NCI-H524 (cell line): Measurements from ENCODE around the gene PDE4C.
A peak's percentile ranks its signal among the peaks of the same experiment; 100 is the strongest.

Source experiments
- DNase-seq, 2 experiments: peaks; one replicate each; lab custom pipeline; 2025; lab: John Stamatoyannopoulos, UW

PDE4C gene

GRCh38 chr19:18254546-18255503 is 28.6 kb upstream of the PDE4C start:
- peak in 1 of 2 experiments; percentile 40 for DNase-seq

DNA sequence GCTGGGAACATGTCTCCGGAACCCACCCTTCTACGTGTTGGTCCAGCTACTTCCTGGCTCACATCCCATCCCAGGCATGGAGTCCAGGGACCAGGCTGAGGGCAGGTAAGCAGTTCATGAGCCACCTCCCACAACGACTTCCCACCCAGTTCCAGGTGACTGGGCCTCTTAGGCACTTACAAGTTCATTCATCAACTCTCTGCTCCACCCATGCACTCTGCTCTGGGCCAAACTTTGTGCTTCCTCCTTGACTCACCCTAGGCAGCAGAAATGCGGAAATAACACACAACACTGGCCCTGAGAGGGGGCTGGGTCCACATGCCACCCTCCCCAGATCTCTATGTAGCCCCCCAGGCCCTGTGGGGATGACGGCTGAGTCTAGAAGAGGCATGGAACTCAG is 27.5 kb upstream of the PDE4C start:
- DNase-seq = no peak

DNA sequence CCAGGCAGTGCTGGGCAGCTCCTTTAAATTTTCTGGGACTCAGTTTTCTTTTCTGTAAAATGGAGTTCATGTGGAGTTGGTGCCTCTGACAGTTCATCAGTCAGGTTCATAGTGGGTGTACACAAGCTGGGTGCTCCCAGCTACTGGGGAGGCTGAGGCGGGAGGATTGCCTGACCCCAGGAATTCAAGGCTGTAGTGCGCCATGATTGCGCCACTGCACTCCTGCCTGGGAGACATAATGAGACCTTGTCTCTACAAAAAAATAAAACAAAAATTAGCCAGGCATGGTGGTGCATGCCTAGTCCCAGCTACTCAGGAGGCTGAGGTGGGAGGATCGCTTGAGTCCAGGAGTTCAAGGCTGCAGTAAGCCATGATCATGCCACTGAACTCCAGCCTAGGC is 26.9 kb upstream of the PDE4C start:
- DNase-seq = no peak

GRCh38 chr19:18252370-18252717 is 26.1 kb upstream of the PDE4C start:
- no peak for DNase-seq

DNA sequence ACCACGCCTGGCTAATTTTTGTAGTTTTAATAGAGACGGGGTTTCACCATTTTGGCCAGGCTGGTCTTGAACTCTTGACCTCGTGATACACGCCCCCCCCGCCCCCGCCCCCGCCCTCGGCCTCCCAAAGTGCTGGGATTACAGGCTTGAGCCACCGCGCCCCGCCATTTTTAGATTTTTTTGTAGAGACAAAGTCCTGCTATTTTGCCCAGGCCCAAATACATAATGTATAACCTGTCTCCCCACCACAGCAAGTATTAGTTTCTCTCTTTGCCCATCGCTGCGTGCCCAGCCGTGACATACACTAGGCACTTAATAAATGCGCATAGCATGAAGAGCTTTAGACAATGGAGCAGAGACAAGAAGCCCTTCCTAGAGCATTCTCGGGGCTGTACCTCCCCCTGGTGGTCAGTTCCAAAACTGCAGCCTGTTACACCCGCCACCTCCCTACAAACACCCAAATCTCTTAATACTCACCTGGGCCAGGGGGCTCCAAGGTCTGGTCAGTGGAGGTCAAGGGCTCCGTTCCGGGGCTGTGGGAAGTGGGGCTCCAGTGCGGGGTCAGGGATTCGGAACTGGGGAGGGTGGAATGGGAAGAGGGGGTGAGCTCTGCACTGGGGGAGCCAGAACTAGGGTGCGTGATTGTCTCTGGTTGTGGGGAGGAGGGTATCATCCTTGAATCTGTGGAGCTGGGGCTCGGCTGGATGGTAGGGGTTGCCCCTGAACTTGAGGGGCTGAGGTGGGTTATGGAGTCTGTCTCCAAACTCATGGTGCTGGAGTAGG is 25.5 kb upstream of the PDE4C start:
- DNase-seq = peak; percentile 64 to 76

DNA sequence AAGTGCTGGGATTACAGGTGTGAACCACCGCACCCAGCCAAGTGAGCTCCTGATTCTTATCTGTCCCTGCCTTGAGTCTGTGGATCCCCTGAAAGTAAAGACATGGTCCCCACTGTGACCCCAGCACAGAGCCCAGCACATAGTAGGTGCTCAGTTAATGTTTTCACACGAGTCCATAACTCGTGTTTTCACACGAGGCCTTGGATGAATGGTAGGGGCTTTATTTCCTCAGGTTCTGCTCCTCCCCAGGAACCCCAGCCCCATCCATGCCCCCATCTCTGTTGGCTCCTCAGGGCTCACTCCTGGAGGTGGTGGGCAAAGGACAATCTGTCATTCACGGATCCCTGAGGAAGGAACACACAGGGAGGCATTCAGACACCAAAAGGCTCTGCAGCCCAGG is 23.6 kb upstream of the PDE4C start:
- no peak for DNase-seq

DNA sequence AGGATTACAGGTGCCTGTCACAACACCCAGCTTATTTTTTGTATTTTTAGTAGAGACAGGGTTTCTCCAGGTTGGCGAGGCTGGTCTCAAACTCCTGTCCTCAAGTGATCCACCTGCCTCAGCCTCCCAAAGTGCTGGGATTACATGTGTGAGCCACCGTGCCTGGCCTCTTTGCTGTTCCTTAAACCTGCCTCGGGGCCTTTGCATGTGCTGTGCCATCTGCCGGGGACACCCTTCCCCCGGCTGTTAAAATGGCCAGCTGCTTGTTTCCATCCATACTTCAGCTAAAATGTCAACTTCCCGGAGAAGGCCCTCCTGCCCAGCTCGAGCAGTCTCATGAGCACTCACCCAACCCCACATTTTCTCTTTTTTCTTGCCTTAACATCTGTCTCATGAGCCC is 19.1 kb upstream of the PDE4C start:
- DNase-seq = no peak

GRCh38 chr19:18239303-18239702 is 13.1 kb upstream of the PDE4C start:
- DNase-seq = no peak

DNA sequence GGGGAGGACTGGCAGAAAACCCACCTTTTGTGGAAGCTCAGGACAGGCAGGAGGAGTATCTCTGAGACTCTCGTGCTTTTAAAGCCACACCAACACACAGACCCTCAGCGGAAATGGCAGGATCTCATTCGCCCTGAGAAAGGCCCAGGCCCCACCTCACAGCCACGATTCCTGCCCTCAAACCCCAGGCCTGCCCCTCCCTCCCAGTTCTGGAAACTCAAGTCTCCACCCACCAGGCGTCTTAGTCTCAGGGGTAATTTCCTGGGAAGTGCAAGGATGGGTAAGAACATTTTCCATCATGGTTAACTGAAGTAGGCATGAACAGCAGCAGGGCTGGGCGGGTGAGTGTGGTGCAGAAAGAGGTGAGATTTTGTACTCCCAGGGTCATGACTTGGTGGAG is 8.0 kb upstream of the PDE4C start:
- peak in 1 of 2 experiments; percentile 36 for DNase-seq

DNA sequence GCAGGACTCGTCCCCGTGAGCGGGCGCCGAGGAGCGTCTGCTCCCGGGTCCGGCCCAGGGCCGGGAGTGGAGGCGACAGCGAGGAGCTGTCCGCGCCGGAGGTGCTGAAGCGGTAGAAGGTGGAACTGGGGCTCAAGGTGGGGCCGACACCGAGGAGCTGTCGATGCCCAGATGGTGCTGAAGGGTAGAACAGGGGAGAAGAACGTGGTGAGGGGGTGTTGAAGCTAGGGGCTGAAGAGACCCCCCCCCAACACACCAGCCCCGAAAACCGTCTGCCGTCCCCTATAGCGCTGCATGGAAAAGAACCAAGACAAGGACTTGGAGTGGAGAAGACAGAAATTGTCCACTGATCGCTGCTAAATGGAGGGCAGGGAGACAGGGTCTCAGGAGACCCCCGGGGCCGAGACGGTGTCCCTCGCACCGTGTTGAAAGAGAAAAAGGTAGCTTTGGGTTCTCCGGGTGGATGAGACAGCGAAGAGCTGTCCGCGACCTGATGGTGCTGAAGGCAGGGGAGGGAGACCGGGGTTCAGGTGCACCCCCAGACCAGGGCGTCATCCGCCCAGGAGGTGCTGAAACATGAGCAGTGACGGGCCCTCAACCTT is 7.1 kb upstream of the PDE4C start:
- peak in 1 of 2 experiments; percentile 58 for DNase-seq

DNA sequence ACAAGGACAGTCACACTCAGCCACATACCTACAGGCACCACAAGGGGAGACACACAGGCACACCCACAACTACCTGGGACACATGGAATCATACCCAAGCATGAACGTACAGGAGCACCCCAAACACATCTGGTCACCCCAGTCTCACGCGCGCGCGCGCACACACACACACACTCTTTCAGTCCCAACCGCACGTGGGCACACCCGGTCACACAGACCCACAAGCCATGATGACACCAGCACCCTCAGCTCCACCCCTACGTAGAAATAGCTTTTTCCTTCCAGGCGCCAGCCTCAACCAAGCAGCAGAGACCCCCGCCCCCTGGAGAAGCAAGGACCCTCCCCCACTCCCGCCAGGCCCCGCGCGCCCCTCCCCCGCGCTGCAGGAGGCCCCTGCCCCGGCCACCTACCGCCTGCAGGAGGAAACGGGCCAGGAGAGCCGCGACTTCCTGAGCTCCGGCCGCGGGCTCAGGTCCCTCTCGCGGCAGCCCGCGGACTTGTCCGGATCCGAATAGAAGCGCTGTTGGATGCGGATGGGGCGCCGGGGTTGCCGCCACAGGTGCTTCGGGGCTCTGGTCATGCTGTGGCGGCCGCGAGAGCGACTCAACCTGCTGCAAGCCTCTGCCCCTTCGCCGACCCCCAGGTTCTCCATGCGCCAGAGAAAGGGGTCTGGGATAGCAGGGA is 6.4 kb upstream of the PDE4C start:
- peak; percentile 60 to 79 for DNase-seq

GRCh38 chr19:18231775-18232174 is 5.5 kb upstream of the PDE4C start:
- peak in 1 of 2 experiments; percentile 80 for DNase-seq

GRCh38 chr19:18230941-18231734 is 4.9 kb upstream of the PDE4C start:
- no peak for DNase-seq

- DNase-seq = no peak
Observed at GRCh38 chr19:18229915-18230314, 3.7 kb upstream of the PDE4C start.

DNA sequence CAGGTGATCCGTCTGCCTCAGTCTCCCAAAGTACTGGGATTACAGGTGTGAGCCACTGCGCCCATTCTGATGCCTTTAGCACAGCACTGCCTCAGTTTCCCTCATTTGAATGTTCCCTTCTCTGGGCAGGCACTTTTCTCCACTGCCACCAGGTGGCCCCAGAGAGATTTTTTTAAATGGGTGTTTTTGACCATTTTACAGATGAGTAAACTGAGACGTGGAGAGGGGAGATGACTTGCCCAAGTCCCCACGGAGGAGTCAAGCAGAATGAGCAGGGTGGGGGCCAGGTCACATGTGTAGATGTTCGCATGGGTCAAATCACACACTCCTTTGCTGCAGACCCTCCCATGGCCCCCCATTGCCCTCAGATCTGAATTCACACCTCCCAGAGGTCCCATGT is 3.2 kb upstream of the PDE4C start:
- no peak for DNase-seq

GRCh38 chr19:18227781-18228271 is 1.6 kb upstream of the PDE4C start:
- DNase-seq = no peak

- no peak for DNase-seq
Observed at GRCh38 chr19:18226956-18227780, 930 bp upstream of the PDE4C start.

DNA sequence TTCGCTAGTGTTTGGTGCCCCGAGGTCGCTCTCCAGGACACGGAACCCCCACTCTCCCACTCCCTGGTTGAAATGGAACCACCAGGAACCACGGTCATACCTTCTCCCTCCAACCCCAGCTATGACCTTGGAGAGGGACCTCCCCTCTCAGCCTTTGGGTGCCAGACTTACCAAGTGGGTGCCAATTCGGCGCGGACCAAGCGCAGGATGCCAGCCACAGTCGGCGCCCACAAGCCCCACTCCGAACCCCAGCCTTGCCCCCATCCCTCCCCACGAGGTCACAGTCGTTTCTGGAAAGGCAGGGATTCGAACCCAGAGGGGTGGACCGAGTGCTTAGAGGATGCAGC is 910 bp downstream of the PDE4C start:
- no peak for DNase-seq

DNA sequence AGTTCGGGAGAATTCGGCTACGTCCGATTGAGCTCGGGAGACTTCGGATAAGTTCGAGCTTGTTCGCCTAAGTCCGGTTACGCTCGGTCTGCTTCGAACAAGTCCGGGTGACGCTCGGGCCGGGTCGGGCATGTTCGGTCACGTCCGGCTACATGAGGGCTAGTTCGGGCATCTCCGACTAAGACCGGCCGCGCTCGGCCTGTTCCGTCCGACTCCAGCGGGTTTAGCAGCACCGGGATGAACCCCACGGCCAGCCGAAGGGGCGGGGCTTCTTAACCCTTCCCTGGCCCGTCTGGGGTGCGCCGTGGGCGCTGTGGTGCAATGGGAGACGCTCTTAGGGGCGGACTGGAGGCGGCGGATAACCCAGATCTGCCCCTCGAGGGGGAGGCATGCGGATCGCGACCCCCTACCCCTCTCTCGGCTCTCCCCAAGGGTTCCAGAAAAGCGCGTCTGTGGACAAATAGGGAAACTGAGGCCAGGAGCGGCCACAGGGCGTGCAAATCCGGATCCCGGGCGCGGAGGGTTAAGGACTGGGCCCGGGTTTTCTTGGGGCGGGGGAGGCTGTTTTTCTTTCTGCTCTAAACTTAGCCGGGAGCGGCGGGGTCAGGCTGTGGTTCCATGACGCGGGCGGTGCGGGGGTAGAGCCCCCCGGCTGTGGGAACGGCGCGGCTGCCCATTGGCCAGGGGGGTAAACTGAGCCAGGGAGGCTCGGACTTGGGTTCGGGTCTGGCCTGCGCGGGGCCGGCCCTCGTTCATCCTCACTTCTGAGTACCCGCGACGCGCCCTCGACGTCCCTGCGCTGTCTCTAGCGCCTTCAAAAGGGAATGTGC is 1.5 kb downstream of the PDE4C start:
- peak; percentile 98 to 99 for DNase-seq
